Karpas-422 (cell line): ENCODE results near the gene CLEC4G. TPM values are rescaled to one million over a fixed set of nuclear protein-coding genes. Genes with fewer than 3 reads are reported as not detected.
"Not testable (repeated sequence)": the region's sequence is repeated elsewhere in the genome, so short reads cannot be mapped to it uniquely, and the experiment has no call there.

Experiments
- DNase-seq: peaks from one replicate; pipeline ENCODE4 v3.0.0-alpha.2; 2015
- H2AFZ ChIP-seq: fragments of 200-600 bp; sonication (generic); 2 replicates; pipeline ENCODE4 v1.6.1; 2014; ENCODE audit warnings: antibody characterized with exemption, low read length, mixed read lengths
- H3K27ac ChIP-seq: fragments of 200-600 bp; sonication (generic); 2 replicates; pipeline ENCODE4 v1.5.1; 2014; ENCODE audit warnings: mild to moderate bottlenecking, low read length, moderate library complexity
- H3K27me3 ChIP-seq: fragments of 200-600 bp; sonication (generic); 2 replicates; pipeline ENCODE4 v1.6.1; 2014; ENCODE audit warnings: low read length, mixed read lengths
- H3K36me3 ChIP-seq: fragments of 200-600 bp; sonication (generic); 2 replicates; pipeline ENCODE4 v1.6.1; 2014; ENCODE audit warnings: low read length, mixed read lengths; ENCODE audit not compliant: insufficient read depth
- H3K4me1 ChIP-seq: fragments of 200-600 bp; sonication (generic); 2 replicates; pipeline ENCODE4 v1.6.1; 2014; ENCODE audit warnings: mild to moderate bottlenecking, low read length, mixed read lengths
- H3K4me2 ChIP-seq: fragments of 200-600 bp; sonication (generic); 2 replicates; pipeline ENCODE4 v1.6.1; 2014; ENCODE audit warnings: low read length, low read depth, mild to moderate bottlenecking; ENCODE audit not compliant: poor library complexity, severe bottlenecking
- H3K4me3 ChIP-seq: fragments of 200-600 bp; sonication (generic); 2 replicates; pipeline ENCODE4 v1.5.1; 2014; ENCODE audit warnings: mild to moderate bottlenecking, antibody characterized with exemption, low read length, mixed read lengths
- H3K79me2 ChIP-seq: fragments of 200-600 bp; sonication (generic); 2 replicates; pipeline ENCODE4 v1.6.1; 2014; ENCODE audit warnings: mild to moderate bottlenecking, low read length, mixed read lengths
- H3K9ac ChIP-seq: fragments of 200-600 bp; sonication (generic); 2 replicates; pipeline ENCODE4 v1.6.0; 2014; ENCODE audit warnings: low read length
- H3K9me2 ChIP-seq: fragments of 200-600 bp; sonication (generic), shearing (Covaris generic); replicated peaks from 2 replicates; pipeline ENCODE4 v1.6.0; 2014; ENCODE audit warnings: mild to moderate bottlenecking, low read length, moderate library complexity; ENCODE audit not compliant: insufficient read depth
- H3K9me3 ChIP-seq: fragments of 300-700, 200-600 bp; sonication (generic); 2 replicates; pipeline ENCODE4 v1.6.1; 2014; ENCODE audit warnings: low read length, mixed read lengths
- H4K20me1 ChIP-seq: fragments of 200-600 bp; sonication (generic); 2 replicates; pipeline ENCODE4 v1.6.1; 2014; ENCODE audit warnings: mild to moderate bottlenecking, antibody characterized with exemption, low read length, low read depth; ENCODE audit not compliant: insufficient read depth
- total RNA-seq: library from RNA; depleted of rRNA; stranded (reverse); fragments of >200 nt; shearing (Covaris generic); gene quantifications from 2 replicates; pipeline ENCODE4 v1.2.3, GENCODE V29; 2014; ENCODE audit warnings: low replicate concordance

Gene CLEC4G
- total RNA-seq, 1 experiment from 2014 or later: not detected

- Histone ChIP-seq H2AFZ (no peak overlapping the region), H3K27me3 (no peaks in the 10 kb centered on the region), H3K4me3 (no peak overlapping the region)
Observed at GRCh38 chr19:7769171-7769570, 37.3 kb upstream of the CLEC4G start.

GRCh38 chr19:7767487-7767886 is 35.6 kb upstream of the CLEC4G start:
- H3K36me3 ChIP-seq: no peaks in the 10 kb centered on the region
- no peaks in the 10 kb centered on the region for H4K20me1 ChIP-seq
- H3K79me2 ChIP-seq: no peaks in the 10 kb centered on the region
- H3K9ac ChIP-seq: no peak overlapping the region
- H3K27ac ChIP-seq: no peak overlapping the region
- no peaks in the 10 kb centered on the region for H3K9me3 ChIP-seq
- no peaks in the 10 kb centered on the region for H3K9me2 ChIP-seq
- no peak overlapping the region for H3K4me2 ChIP-seq
- H3K4me3 ChIP-seq: no peak overlapping the region
- no peak overlapping the region for H2AFZ ChIP-seq
- DNase-seq: no peak
- H3K27me3 ChIP-seq: no peaks in the 10 kb centered on the region
- H3K4me1 ChIP-seq: no peaks in the 10 kb centered on the region

More at GRCh38 chr19:7769171-7769570, 37.3 kb upstream of the CLEC4G start:
- Histone ChIP-seq H3K9ac (no peak overlapping the region), H3K36me3 (no peaks in the 10 kb centered on the region), H3K4me1 (no peaks in the 10 kb centered on the region), H4K20me1 (no peaks in the 10 kb centered on the region), H3K27ac (no peak overlapping the region), H3K4me2 (no peak overlapping the region), H3K9me3 (no peaks in the 10 kb centered on the region), H3K9me2 (no peaks in the 10 kb centered on the region), H3K79me2 (no peaks in the 10 kb centered on the region)
- no peak for DNase-seq

GRCh38 chr19:7766535-7766934 is 34.6 kb upstream of the CLEC4G start:
- Histone ChIP-seq H3K27me3 (no peaks in the 10 kb centered on the region), H3K9me2 (no peaks in the 10 kb centered on the region)

GRCh38 chr19:7765043-7765442 is 33.1 kb upstream of the CLEC4G start:
- H3K4me3 ChIP-seq, H3K4me2 ChIP-seq, H3K79me2 ChIP-seq, H3K9ac ChIP-seq, DNase-seq, H3K27ac ChIP-seq, H3K9me2 ChIP-seq, H3K4me1 ChIP-seq, H4K20me1 ChIP-seq, H3K27me3 ChIP-seq, H3K36me3 ChIP-seq, H3K9me3 ChIP-seq, H2AFZ ChIP-seq: not testable (repeated sequence)

More at GRCh38 chr19:7766535-7766934, 34.6 kb upstream of the CLEC4G start:
- Histone ChIP-seq H3K27ac (no peak overlapping the region), H4K20me1 (no peaks in the 10 kb centered on the region), H3K9ac (no peak overlapping the region), H3K4me1 (no peaks in the 10 kb centered on the region), H3K79me2 (no peaks in the 10 kb centered on the region), H3K4me3 (no peak overlapping the region), H3K36me3 (no peaks in the 10 kb centered on the region), H2AFZ (no peak overlapping the region), H3K4me2 (no peak overlapping the region), H3K9me3 (no peaks in the 10 kb centered on the region)
- DNase-seq: no peak

- not testable (repeated sequence) for H3K4me2 ChIP-seq
Observed at GRCh38 chr19:7764157-7764556, 32.2 kb upstream of the CLEC4G start.

GRCh38 chr19:7763696-7764095 is 31.8 kb upstream of the CLEC4G start:
- Histone ChIP-seq H3K9ac (no peak overlapping the region), H3K4me3 (no peak overlapping the region), H3K4me2 (no peak overlapping the region), H3K9me3 (peaks cover 11% of the 10 kb centered on the region), H3K36me3 (no peaks in the 10 kb centered on the region), H3K27ac (no peak overlapping the region), H3K9me2 (no peaks in the 10 kb centered on the region), H2AFZ (no peak overlapping the region), H3K79me2 (no peaks in the 10 kb centered on the region), H4K20me1 (no peaks in the 10 kb centered on the region), H3K4me1 (no peaks in the 10 kb centered on the region), H3K27me3 (no peaks in the 10 kb centered on the region)
- no peak for DNase-seq

More at GRCh38 chr19:7764157-7764556, 32.2 kb upstream of the CLEC4G start:
- not testable (repeated sequence) for H3K79me2 ChIP-seq, H3K36me3 ChIP-seq, H2AFZ ChIP-seq, H3K27me3 ChIP-seq, H3K9me3 ChIP-seq, H3K27ac ChIP-seq, H3K4me3 ChIP-seq, DNase-seq, H3K9ac ChIP-seq, H3K4me1 ChIP-seq, H3K9me2 ChIP-seq, H4K20me1 ChIP-seq

- Histone ChIP-seq H3K27ac (no peak within 1 kb of the TSS), H3K9ac (no peak within 1 kb of the TSS), H3K4me1 (no peaks in the 10 kb centered on the region), H3K36me3 (no peaks in the 10 kb centered on the region), H3K4me3 (no peak within 1 kb of the TSS), H3K27me3 (no peaks in the 10 kb centered on the region), H2AFZ (no peak within 1 kb of the TSS), H3K79me2 (no peaks in the 10 kb centered on the region), H4K20me1 (no peaks in the 10 kb centered on the region), H3K4me2 (no peak within 1 kb of the TSS), H3K9me2 (no peaks in the 10 kb centered on the region), H3K9me3 (peaks cover 11% of the 10 kb centered on the region)
- DNase-seq: no peak
Observed at GRCh38 chr19:7762719-7763293, 30.9 kb upstream of the CLEC4G start, which contains the start of gene CLEC4M. CLEC4M (plus strand) TSS chr19:7763243; CDS start chr19:7763267, 24 bp downstream.

- no peaks in the 10 kb centered on the region for H3K36me3 ChIP-seq
- H3K4me2 ChIP-seq: no peak overlapping the region
- H2AFZ ChIP-seq: no peak overlapping the region
- no peaks in the 10 kb centered on the region for H4K20me1 ChIP-seq
- H3K9me3 ChIP-seq: peaks cover 18% of the 10 kb centered on the region
- H3K4me3 ChIP-seq: no peak overlapping the region
- H3K9me2 ChIP-seq: no peaks in the 10 kb centered on the region
- DNase-seq: no peak
- no peaks in the 10 kb centered on the region for H3K4me1 ChIP-seq
- H3K79me2 ChIP-seq: no peaks in the 10 kb centered on the region
- H3K27me3 ChIP-seq: no peaks in the 10 kb centered on the region
- H3K27ac ChIP-seq: no peak overlapping the region
- H3K9ac ChIP-seq: no peak overlapping the region
Observed at GRCh38 chr19:7759156-7759555, 27.2 kb upstream of the CLEC4G start.
